SK-N-SH (cell line): ENCODE data around the gene USP19. TPM values are rescaled to one million over a fixed set of nuclear protein-coding genes. Genes with fewer than 3 reads are reported as not detected.

Experiments used
- CTCF ChIA-PET: fragments of 300-600, 350-600 bp; formaldehyde crosslinking; extraction: SDS; loops from one replicate; lab custom pipeline; 2021; lab: Yijun Ruan, JAX
- POLR2A ChIA-PET: fragments of 350-600 bp; sonication (Branson Sonifier 250); formaldehyde crosslinking; extraction: SDS; loops from one replicate; lab custom pipeline; 2020; ENCODE audit warnings: antibody characterized with exemption, inconsistent platforms; lab: Yijun Ruan, JAX
- DNase-seq: peaks from one replicate; pipeline ENCODE4 v3.0.0; 2012
- H2AFZ ChIP-seq: fragments of 200-600 bp; sonication (generic); 2 replicates; pipeline ENCODE4 v1.8.1; 2016; ENCODE audit warnings: antibody characterized with exemption, mild to moderate bottlenecking, low read depth
- H3F3A ChIP-seq: fragments of 200-600 bp; sonication (generic); replicated peaks from 2 replicates; pipeline ENCODE3; 2016; ENCODE audit warnings: antibody characterized with exemption, mild to moderate bottlenecking; ENCODE audit not compliant: insufficient read depth
- H3K27ac ChIP-seq, 2 experiments: fragments of 200-500 bp in 1 of 2; fragments of 200-600 bp in 1 of 2; sonication (Bioruptor generic) in 1 of 2; sonication (generic), shearing (Covaris generic) in 1 of 2; 2 replicates each; pipeline versions ENCODE4 v1.5.1 to v1.6.1; 2014 to 2016; ENCODE audit warnings: low read depth in 2 of 2, inconsistent platforms in 1 of 2, low read length in 1 of 2, mild to moderate bottlenecking in 1 of 2, mixed read lengths in 1 of 2
- H3K27me3 ChIP-seq: fragments of 200-600 bp; sonication (generic), shearing (Covaris generic); 2 replicates; pipeline ENCODE4 v1.6.1; 2016; ENCODE audit warnings: mixed run types; ENCODE audit not compliant: insufficient read depth
- H3K36me3 ChIP-seq, 2 experiments: fragments of 200-500 bp in 1 of 2; fragments of 200-600 bp in 1 of 2; sonication (Bioruptor generic) in 1 of 2; sonication (generic) in 1 of 2; replicated peaks in 1 of 2; 2 replicates each; pipeline versions ENCODE3 to v1.5.1; 2014 to 2016; ENCODE audit warnings: low read length in 1 of 2, mild to moderate bottlenecking in 1 of 2; ENCODE audit not compliant: insufficient read depth in 2 of 2, control insufficient read depth in 1 of 2
- H3K4me1 ChIP-seq, 2 experiments: fragments of 200-500 bp in 1 of 2; fragments of 200-600 bp in 1 of 2; sonication (Bioruptor generic) in 1 of 2; sonication (generic), shearing (Covaris generic) in 1 of 2; 2 replicates each; pipeline versions ENCODE4 v1.5.1 to v1.6.1; 2014 to 2016; ENCODE audit warnings: low read depth in 1 of 2, low read length in 1 of 2, mixed run types in 1 of 2; ENCODE audit not compliant: insufficient read depth in 2 of 2, control insufficient read depth in 1 of 2
- H3K4me2 ChIP-seq: fragments of 200-600 bp; sonication (generic), shearing (Covaris generic); 2 replicates; pipeline ENCODE4 v1.6.1; 2017; ENCODE audit warnings: mixed run types
- H3K4me3 ChIP-seq, 2 experiments: fragments of 200-500 bp in 1 of 2; fragments of 200-600 bp in 1 of 2; sonication (Bioruptor generic) in 1 of 2; sonication (generic), shearing (Covaris generic) in 1 of 2; 2 replicates each; pipeline versions ENCODE4 v1.5.1 to v1.8.1; 2014 to 2016; ENCODE audit warnings: low read depth in 2 of 2, inconsistent platforms in 1 of 2, low read length in 1 of 2, mild to moderate bottlenecking in 1 of 2, mixed read lengths in 1 of 2, moderate library complexity in 1 of 2
- H3K79me2 ChIP-seq: fragments of 200-600 bp; sonication (generic); 2 replicates; pipeline ENCODE4 v1.8.1; 2017; ENCODE audit warnings: mild to moderate bottlenecking; ENCODE audit not compliant: insufficient read depth
- H3K9ac ChIP-seq: fragments of 200-600 bp; sonication (generic); 2 replicates; pipeline ENCODE4 v1.6.1; 2017; ENCODE audit warnings: mixed run types
- H3K9me2 ChIP-seq: fragments of 200-600 bp; sonication (generic); 2 replicates; pipeline ENCODE4 v1.6.1; 2017; ENCODE audit warnings: mixed run types
- H3K9me3 ChIP-seq: fragments of 200-600 bp; sonication (generic); 2 replicates; pipeline ENCODE4 v1.6.1; 2017; ENCODE audit warnings: mixed run types, mild to moderate bottlenecking, moderate library complexity
- H4K20me1 ChIP-seq: fragments of 200-600 bp; sonication (generic); 2 replicates; pipeline ENCODE4 v1.6.1; 2017; ENCODE audit warnings: mild to moderate bottlenecking, mixed run types; ENCODE audit not compliant: insufficient read depth
- CTCF ChIP-seq: fragments of 200-600 bp; sonication (generic); IDR thresholded peaks from 2 replicates; pipeline ENCODE4 v1.6.1; 2017; ENCODE audit warnings: antibody characterized with exemption, mild to moderate bottlenecking, moderate library complexity
- ELF1 ChIP-seq: IDR thresholded peaks from 2 replicates; pipeline ENCODE4 v1.4.0; 2012
- EP300 ChIP-seq, 2 experiments: IDR thresholded peaks; 2 replicates each; pipeline versions ENCODE4 v1.4.0 to v1.6.1; 2012; ENCODE audit warnings: borderline replicate concordance in 1 of 2, low read depth in 1 of 2, low read length in 1 of 2
- EZH2phosphoT487 ChIP-seq: fragments of 200-600 bp; sonication (generic); IDR thresholded peaks from 2 replicates; pipeline ENCODE4 v1.6.1; 2017; ENCODE audit warnings: low read depth, mixed run types, mild to moderate bottlenecking, antibody characterized with exemption, moderate library complexity, borderline replicate concordance
- FOXJ3 ChIP-seq: sonication (generic); formaldehyde crosslinking; IDR thresholded peaks from 2 replicates; pipeline ENCODE4 v1.5.1; 2020; ENCODE audit warnings: mild to moderate bottlenecking, missing genetic modification reagents
- GABPA ChIP-seq: IDR thresholded peaks from 2 replicates; pipeline ENCODE4 v1.4.0; 2012; ENCODE audit warnings: low read depth, mild to moderate bottlenecking
- GATA2 ChIP-seq: sonication (generic); formaldehyde crosslinking; IDR thresholded peaks from 2 replicates; pipeline ENCODE4 v1.5.0; 2020; ENCODE audit warnings: mild to moderate bottlenecking, missing genetic modification reagents
- NRF1 ChIP-seq: IDR thresholded peaks from 2 replicates; pipeline ENCODE4 v1.6.1; 2012; ENCODE audit warnings: low read depth, mild to moderate bottlenecking, low read length
- PBX3 ChIP-seq: IDR thresholded peaks from 2 replicates; pipeline ENCODE4; 2012
- POLR2AphosphoS5 ChIP-seq: IDR thresholded peaks from 2 replicates; pipeline ENCODE4 v1.6.1; 2012; ENCODE audit warnings: low read depth, low read length
- RXRA ChIP-seq: IDR thresholded peaks from 2 replicates; pipeline ENCODE4 v1.4.0; 2012; ENCODE audit warnings: low read depth, mild to moderate bottlenecking, borderline replicate concordance
- TCF12 ChIP-seq: IDR thresholded peaks from 2 replicates; pipeline ENCODE4 v1.4.0; 2012
- TEAD4 ChIP-seq: IDR thresholded peaks from 2 replicates; pipeline ENCODE4 v1.4.0; 2012; ENCODE audit warnings: mild to moderate bottlenecking, borderline replicate concordance; ENCODE audit not compliant: insufficient read depth
- YY1 ChIP-seq: IDR thresholded peaks from 2 replicates; pipeline ENCODE4 v1.4.0; 2012; ENCODE audit warnings: low read depth, mild to moderate bottlenecking
- ZBTB33 ChIP-seq: IDR thresholded peaks from 2 replicates; pipeline ENCODE4 v1.4.0; 2012; ENCODE audit warnings: low read depth, borderline replicate concordance
- WGBS: methylation state at CpG from one replicate; pipeline ENCODE4 v1.1.6; 2017; ENCODE audit warnings: low lambda C conversion rate; 5-methylcytosine and 5-hydroxymethylcytosine counted together
- polyA plus RNA-seq, 3 experiments: library from polyadenylated mRNA; depleted of rRNA; stranded (reverse); fragments of >200 nt; gene quantifications; 2 replicates each; pipeline ENCODE4 v1.2.3, GENCODE V29; 2012
- TF ChIP-seq, protein P1 (sequence below): IDR thresholded peaks from 2 replicates; pipeline ENCODE4 v1.4.0; 2012; ENCODE audit warnings: low read depth, borderline replicate concordance
- TF ChIP-seq, protein P2 (sequence below): fragments of 150-350 bp; IDR thresholded peaks from 2 replicates; pipeline ENCODE4 v1.6.1; 2016; ENCODE audit warnings: mild to moderate bottlenecking, low read depth, low read length

USP19 gene
- polyA plus RNA-seq, 1 of the 3 experiments (the other 2 are of a cell fraction): 75.6 TPM

DNA sequence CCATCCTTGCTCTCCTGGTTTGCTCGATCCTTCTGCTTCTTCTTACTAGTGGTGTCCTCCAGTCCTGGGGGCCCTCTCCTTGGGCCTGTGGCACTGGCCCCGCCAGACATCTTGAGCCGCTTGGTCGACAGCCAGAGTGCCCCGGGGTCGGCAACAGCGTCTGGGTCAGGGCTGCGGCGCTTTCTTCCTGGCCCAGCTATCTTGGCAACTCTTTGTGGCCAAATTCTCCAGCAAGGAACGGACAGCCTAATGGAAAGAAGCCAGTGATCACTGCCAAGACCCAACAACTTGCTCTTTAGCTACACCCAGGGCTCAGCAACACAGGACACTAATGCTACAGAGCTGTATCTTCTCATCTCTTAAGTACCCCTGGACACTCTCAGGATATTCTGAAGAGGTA, 1.6 kb downstream of the USP19 start (continued):
- no peak for TF ChIP-seq CTCF
- TF ChIP-seq EZH2phosphoT487: no peak
- TF ChIP-seq FOXJ3: no peak
- no peak for TF ChIP-seq GATA2 (CRISPR knock-in tag)
- TF ChIP-seq, protein P1, sequence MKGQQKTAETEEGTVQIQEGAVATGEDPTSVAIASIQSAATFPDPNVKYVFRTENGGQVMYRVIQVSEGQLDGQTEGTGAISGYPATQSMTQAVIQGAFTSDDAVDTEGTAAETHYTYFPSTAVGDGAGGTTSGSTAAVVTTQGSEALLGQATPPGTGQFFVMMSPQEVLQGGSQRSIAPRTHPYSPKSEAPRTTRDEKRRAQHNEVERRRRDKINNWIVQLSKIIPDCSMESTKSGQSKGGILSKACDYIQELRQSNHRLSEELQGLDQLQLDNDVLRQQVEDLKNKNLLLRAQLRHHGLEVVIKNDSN: no peak

- Histone ChIP-seq H2AFZ (no peak overlapping the region), H3K4me1 (no peaks in the 10 kb centered on the region), H3K4me2 (no peak overlapping the region), H3K4me3 (no peak overlapping the region), H3K9ac (no peak overlapping the region), H3K27me3 (no peaks in the 10 kb centered on the region), H4K20me1 (no peaks in the 10 kb centered on the region), H3K27ac (no peak overlapping the region)
- POLR2A ChIA-PET: interaction anchor here (1.1 kb wide), 1 partner anchor 18 kb away, joined by 5 read pairs; the partner anchor contains the start of gene QRICH1
- DNase-seq: no peak
- CTCF ChIA-PET: interaction anchor here (0.6 to 1.5 kb wide), 4 partner anchors 20 to 1274 kb away, joined by 3 read pairs; no protein-coding TSS in a partner anchor
- TF ChIP-seq ZBTB33 (no peak), RXRA (no peak), YY1 (no peak), TCF12 (no peak), EZH2phosphoT487 (no peak), TEAD4 (no peak), ELF1 (no peak), NRF1 (no peak), GABPA (no peak), GATA2 (CRISPR knock-in tag) (no peak), CTCF (no peak), POLR2AphosphoS5 (no peak), PBX3 (no peak), EP300 (IDR thresholded peaks at IDR 0.05; ENCODE audit: borderline replicate concordance in 1 of 2, low read depth in 1 of 2, low read length in 1 of 2) (no peak)
- TF ChIP-seq, protein P2, sequence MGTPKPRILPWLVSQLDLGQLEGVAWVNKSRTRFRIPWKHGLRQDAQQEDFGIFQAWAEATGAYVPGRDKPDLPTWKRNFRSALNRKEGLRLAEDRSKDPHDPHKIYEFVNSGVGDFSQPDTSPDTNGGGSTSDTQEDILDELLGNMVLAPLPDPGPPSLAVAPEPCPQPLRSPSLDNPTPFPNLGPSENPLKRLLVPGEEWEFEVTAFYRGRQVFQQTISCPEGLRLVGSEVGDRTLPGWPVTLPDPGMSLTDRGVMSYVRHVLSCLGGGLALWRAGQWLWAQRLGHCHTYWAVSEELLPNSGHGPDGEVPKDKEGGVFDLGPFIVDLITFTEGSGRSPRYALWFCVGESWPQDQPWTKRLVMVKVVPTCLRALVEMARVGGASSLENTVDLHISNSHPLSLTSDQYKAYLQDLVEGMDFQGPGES: no peak
- TF ChIP-seq, all 33 proteins: peak for 0
- 87% methylated on average over 11 of the region's 14 CpGs for WGBS
- H3K9me2 ChIP-seq: no peaks in the 10 kb centered on the region
- no peaks in the 10 kb centered on the region for H3K79me2 ChIP-seq
- no peaks in the 10 kb centered on the region for H3F3A ChIP-seq
- H3K36me3 ChIP-seq: peaks cover 17 to 90% of the 10 kb centered on the region in 2 experiments
- H3K9me3 ChIP-seq: no peaks in the 10 kb centered on the region
Measured at GRCh38 chr3:49112262-49112661, 8.4 kb downstream of the USP19 start.
